H9 (cell line): ENCODE measurements around the gene NUDT8. TPM values are rescaled to one million over a fixed set of nuclear protein-coding genes. Genes with fewer than 3 reads are reported as not detected.

Experiments
- DNase-seq: peaks from one replicate; pipeline ENCODE4 v3.0.0-alpha.2; 2017
- H2AFZ ChIP-seq: one replicate; pipeline ENCODE4 v1.6.1; 2013; ENCODE audit warnings: mild to moderate bottlenecking, low read length, control low read depth, moderate library complexity
- H2AK5ac ChIP-seq: 2 replicates; pipeline ENCODE4 v1.6.1; 2013; ENCODE audit warnings: low read length, control low read depth, mixed read lengths; ENCODE audit not compliant: insufficient read length
- H2BK120ac ChIP-seq: one replicate; pipeline ENCODE4 v1.6.1; 2013; ENCODE audit warnings: low read depth, mild to moderate bottlenecking, low read length, control low read depth, inconsistent platforms; ENCODE audit not compliant: poor library complexity, severe bottlenecking
- H2BK12ac ChIP-seq: 2 replicates; pipeline ENCODE4 v1.6.1; 2013; ENCODE audit warnings: low read length, control low read depth, mixed read lengths, low read depth; ENCODE audit not compliant: insufficient read length
- H2BK15ac ChIP-seq: 2 replicates; pipeline ENCODE4 v1.6.1; 2013; ENCODE audit warnings: low read depth, low read length, control low read depth
- H2BK20ac ChIP-seq: one replicate; pipeline ENCODE4 v1.6.1; 2013; ENCODE audit warnings: low read depth, mild to moderate bottlenecking, low read length, control low read depth, inconsistent platforms; ENCODE audit not compliant: poor library complexity, severe bottlenecking
- H2BK5ac ChIP-seq: 2 replicates; pipeline ENCODE4 v1.6.1; 2013; ENCODE audit warnings: low read length, control low read depth, mixed read lengths; ENCODE audit not compliant: insufficient read length
- H3K14ac ChIP-seq: 2 replicates; pipeline ENCODE4 v1.6.1; 2013; ENCODE audit warnings: low read length, control low read depth; ENCODE audit not compliant: insufficient read depth
- H3K18ac ChIP-seq: 2 replicates; pipeline ENCODE4 v1.6.1; 2013; ENCODE audit warnings: low read depth, mild to moderate bottlenecking, mixed read lengths, low read length, control low read depth; ENCODE audit not compliant: insufficient read length
- H3K23ac ChIP-seq: 2 replicates; pipeline ENCODE4 v1.6.1; 2013; ENCODE audit warnings: low read length, control low read depth, mixed read lengths, low read depth; ENCODE audit not compliant: insufficient read length
- H3K23me2 ChIP-seq: 2 replicates; pipeline ENCODE4 v1.6.1; 2013; ENCODE audit warnings: low read depth, mild to moderate bottlenecking, mixed read lengths, low read length, control low read depth; ENCODE audit not compliant: insufficient read length, poor library complexity, severe bottlenecking
- H3K27ac ChIP-seq: 2 replicates; pipeline ENCODE4 v1.5.1; 2013; ENCODE audit warnings: low read length, control low read depth, mixed read lengths, low read depth; ENCODE audit not compliant: insufficient read length
- H3K27me3 ChIP-seq: 2 replicates; pipeline ENCODE4 v1.6.1; 2013; ENCODE audit warnings: low read length, control low read depth, inconsistent platforms; ENCODE audit not compliant: insufficient read depth
- H3K4ac ChIP-seq: 2 replicates; pipeline ENCODE4 v1.6.1; 2013; ENCODE audit warnings: low read depth, mild to moderate bottlenecking, control low read depth, inconsistent platforms, low read length, moderate library complexity
- H3K4me1 ChIP-seq: 2 replicates; pipeline ENCODE4 v1.6.1; 2013; ENCODE audit warnings: low read length, control low read depth, inconsistent platforms; ENCODE audit not compliant: insufficient read depth
- H3K4me2 ChIP-seq: 2 replicates; pipeline ENCODE4 v1.6.1; 2013; ENCODE audit warnings: low read length, control low read depth, mixed read lengths; ENCODE audit not compliant: insufficient read length, insufficient read depth
- H3K56ac ChIP-seq: 2 replicates; pipeline ENCODE4 v1.6.1; 2013; ENCODE audit warnings: low read depth, mild to moderate bottlenecking, mixed read lengths, low read length, control low read depth; ENCODE audit not compliant: insufficient read length
- H3K79me1 ChIP-seq: 2 replicates; pipeline ENCODE4 v1.6.1; 2013; ENCODE audit warnings: low read depth, mild to moderate bottlenecking, moderate library complexity, low read length, control low read depth, inconsistent platforms; ENCODE audit not compliant: insufficient read depth, poor library complexity, severe bottlenecking
- H3K79me2 ChIP-seq: 2 replicates; pipeline ENCODE4 v1.6.1; 2013; ENCODE audit warnings: low read length, control low read depth, inconsistent platforms; ENCODE audit not compliant: insufficient read depth
- H3K9ac ChIP-seq: 2 replicates; pipeline ENCODE4 v1.6.1; 2013; ENCODE audit warnings: low read length, control low read depth, mixed read lengths; ENCODE audit not compliant: insufficient read length; ENCODE audit errors: extremely low read depth
- H3K9me3 ChIP-seq: one replicate; pipeline ENCODE4 v1.6.1; 2013; ENCODE audit warnings: low read depth, low read length, inconsistent platforms; ENCODE audit not compliant: control insufficient read depth
- H3T11ph ChIP-seq: one replicate; pipeline ENCODE4 v1.6.1; 2013; ENCODE audit warnings: mild to moderate bottlenecking, low read length, control low read depth, inconsistent platforms
- H4K20me1 ChIP-seq: one replicate; pipeline ENCODE4 v1.6.1; 2013; ENCODE audit not compliant: control insufficient read depth, insufficient read length, insufficient read depth
- H4K5ac ChIP-seq: 2 replicates; pipeline ENCODE4 v1.6.1; 2013; ENCODE audit warnings: low read depth, mild to moderate bottlenecking, mixed read lengths, low read length, control low read depth; ENCODE audit not compliant: insufficient read length
- H4K8ac ChIP-seq: replicated peaks from 2 replicates; pipeline ENCODE4 v1.6.1; 2013; ENCODE audit warnings: low read length, control low read depth, mixed read lengths, low read depth; ENCODE audit not compliant: insufficient read length
- H4K91ac ChIP-seq: 2 replicates; pipeline ENCODE4 v1.6.1; 2013; ENCODE audit warnings: low read depth, mild to moderate bottlenecking, moderate library complexity, mixed read lengths, low read length, control low read depth; ENCODE audit not compliant: insufficient read length
- H3K27ac Mint-ChIP-seq, 3 experiments: 2 replicates in 2 of 3; 3 replicates in 1 of 3; pipeline ENCODE4 v1.8.0; 2020 to 2021; ENCODE audit warnings: mixed read lengths in 3 of 3, mild to moderate bottlenecking in 1 of 3, moderate library complexity in 1 of 3
- H3K27me3 Mint-ChIP-seq: 2 replicates; pipeline ENCODE4 v1.8.0; 2021; ENCODE audit warnings: low read depth, mild to moderate bottlenecking, moderate library complexity, mixed read lengths
- H3K36me3 Mint-ChIP-seq, 3 experiments: 2 replicates in 2 of 3; 3 replicates in 1 of 3; pipeline ENCODE4 v1.8.0; 2020 to 2021; ENCODE audit warnings: low read depth in 3 of 3, mixed read lengths in 3 of 3; ENCODE audit not compliant: insufficient read depth in 1 of 3
- H3K4me1 Mint-ChIP-seq, 2 experiments: 2 replicates each; pipeline ENCODE4 v1.8.0; 2020; ENCODE audit warnings: mixed read lengths in 2 of 2
- H3K4me3 Mint-ChIP-seq, 2 experiments: 2 replicates in 1 of 2; 3 replicates in 1 of 2; pipeline ENCODE4 v1.8.0; 2020 to 2021; ENCODE audit warnings: mild to moderate bottlenecking in 2 of 2, mixed read lengths in 2 of 2, moderate library complexity in 1 of 2
- H3K9me3 Mint-ChIP-seq, 2 experiments: 2 replicates in 1 of 2; 3 replicates in 1 of 2; pipeline ENCODE4 v1.8.0; 2020; ENCODE audit warnings: mild to moderate bottlenecking in 2 of 2, mixed read lengths in 2 of 2, moderate library complexity in 1 of 2
- WGBS: extraction: QIAGEN DNeasy Blood & Tissue Kit; methylation state at CpG from one replicate; pipeline ENCODE4 v1.1.7; 2013; ENCODE audit warnings: missing lambda C conversion rate, low lambda C conversion rate, mixed read lengths; ENCODE audit not compliant: insufficient read length; ENCODE audit errors: extremely low coverage; 5-methylcytosine and 5-hydroxymethylcytosine counted together
- total RNA-seq: library from RNA; stranded (reverse); gene quantifications from 2 replicates; pipeline ENCODE4 v1.2.1, GENCODE V29; 2021
- TF ChIP-seq, protein P1 (sequence below): fragments of 200-600 bp; sonication (generic); conservative IDR thresholded peaks from 3 replicates; pipeline ENCODE4 v1.8.0; 2021; ENCODE audit warnings: antibody characterized with exemption, mild to moderate bottlenecking

NUDT8 gene
- total RNA-seq, 1 experiment from 2014 or later: 6.5 TPM

DNA sequence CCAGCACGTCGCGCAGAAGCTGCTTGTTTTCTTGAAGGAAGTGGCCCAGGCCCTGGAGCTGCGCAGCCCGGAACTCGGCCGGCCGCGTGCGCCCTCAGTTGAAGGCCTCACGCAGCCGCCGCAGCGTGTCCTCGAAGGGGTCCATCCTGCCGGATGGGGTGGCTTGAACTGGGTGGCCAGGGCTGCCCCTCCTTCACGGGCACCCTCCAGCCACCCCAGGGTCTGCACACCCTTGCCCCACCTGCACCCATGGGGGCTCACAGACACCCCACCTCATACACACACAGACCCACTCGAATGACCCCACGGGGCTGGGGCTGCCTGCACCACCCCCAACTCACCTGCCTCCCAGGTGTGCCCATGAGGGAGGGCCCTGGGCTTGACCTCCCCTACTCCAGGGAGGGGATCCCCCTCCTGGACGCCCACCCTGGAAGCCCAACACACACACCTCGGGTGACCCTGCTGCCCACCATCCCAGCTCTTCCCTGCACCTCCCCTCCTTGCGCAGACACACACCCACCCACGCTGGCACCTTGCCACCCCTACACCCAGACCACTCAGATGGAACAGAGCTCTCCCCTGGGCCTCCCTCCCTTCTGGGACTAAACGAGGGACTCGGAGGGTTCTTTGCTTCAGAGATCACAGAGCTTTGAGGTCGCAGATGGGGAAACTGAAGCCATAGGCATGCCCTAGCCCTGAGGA, 37.9 kb upstream of the NUDT8 start:
- no peak for DNase-seq
- no peak overlapping the region for H3T11ph ChIP-seq
- H3K9me3 ChIP-seq: no peaks in the 10 kb centered on the region
- H2AK5ac ChIP-seq: no peak overlapping the region
- H3K27me3 Mint-ChIP-seq: peaks cover 5% of the 10 kb centered on the region
- no peak overlapping the region for H3K4me3 Mint-ChIP-seq
- no peaks in the 10 kb centered on the region for H3K79me2 ChIP-seq
- H3K4me1 ChIP-seq: no peaks in the 10 kb centered on the region
- no peak overlapping the region for H4K5ac ChIP-seq
- no peak overlapping the region for H3K27ac Mint-ChIP-seq
- WGBS: no CpG with 5 or more reads among the region's 26 CpGs
- H3K23ac ChIP-seq: no peak overlapping the region
- no peaks in the 10 kb centered on the region for H4K20me1 ChIP-seq
- no peak overlapping the region for H3K4me2 ChIP-seq
- no peaks in the 10 kb centered on the region for H3K4me1 Mint-ChIP-seq
- no peak overlapping the region for H2BK15ac ChIP-seq
- H2AFZ ChIP-seq: no peak overlapping the region
- no peak overlapping the region for H3K27ac ChIP-seq
- no peaks in the 10 kb centered on the region for H3K9me3 Mint-ChIP-seq
- no peaks in the 10 kb centered on the region for H3K79me1 ChIP-seq
- H2BK20ac ChIP-seq: no peak overlapping the region
- H3K56ac ChIP-seq: no peak overlapping the region
- no peak overlapping the region for H2BK12ac ChIP-seq
- no peak overlapping the region for H2BK120ac ChIP-seq
- no peak overlapping the region for H4K8ac ChIP-seq
- H3K9ac ChIP-seq: no peak overlapping the region
- no peaks in the 10 kb centered on the region for H3K36me3 Mint-ChIP-seq
- no peaks in the 10 kb centered on the region for H3K27me3 ChIP-seq
- no peak overlapping the region for H3K18ac ChIP-seq
- no peak overlapping the region for H3K4ac ChIP-seq
- no peak overlapping the region for H3K14ac ChIP-seq
- H3K23me2 ChIP-seq: no peaks in the 10 kb centered on the region
- H4K91ac ChIP-seq: no peak overlapping the region
- TF ChIP-seq, protein P1, sequence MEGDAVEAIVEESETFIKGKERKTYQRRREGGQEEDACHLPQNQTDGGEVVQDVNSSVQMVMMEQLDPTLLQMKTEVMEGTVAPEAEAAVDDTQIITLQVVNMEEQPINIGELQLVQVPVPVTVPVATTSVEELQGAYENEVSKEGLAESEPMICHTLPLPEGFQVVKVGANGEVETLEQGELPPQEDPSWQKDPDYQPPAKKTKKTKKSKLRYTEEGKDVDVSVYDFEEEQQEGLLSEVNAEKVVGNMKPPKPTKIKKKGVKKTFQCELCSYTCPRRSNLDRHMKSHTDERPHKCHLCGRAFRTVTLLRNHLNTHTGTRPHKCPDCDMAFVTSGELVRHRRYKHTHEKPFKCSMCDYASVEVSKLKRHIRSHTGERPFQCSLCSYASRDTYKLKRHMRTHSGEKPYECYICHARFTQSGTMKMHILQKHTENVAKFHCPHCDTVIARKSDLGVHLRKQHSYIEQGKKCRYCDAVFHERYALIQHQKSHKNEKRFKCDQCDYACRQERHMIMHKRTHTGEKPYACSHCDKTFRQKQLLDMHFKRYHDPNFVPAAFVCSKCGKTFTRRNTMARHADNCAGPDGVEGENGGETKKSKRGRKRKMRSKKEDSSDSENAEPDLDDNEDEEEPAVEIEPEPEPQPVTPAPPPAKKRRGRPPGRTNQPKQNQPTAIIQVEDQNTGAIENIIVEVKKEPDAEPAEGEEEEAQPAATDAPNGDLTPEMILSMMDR: no peak
- no peak overlapping the region for H2BK5ac ChIP-seq
